Renal cortical epithelial cell (primary cell): ENCODE data around the gene KCNA1. TPM values are rescaled to one million over a fixed set of nuclear protein-coding genes. Genes with fewer than 3 reads are reported as not detected.
"Not testable (repeated sequence)": the region's sequence is repeated elsewhere in the genome, so short reads cannot be mapped to it uniquely, and the experiment has no call there.

Experiments
- DNase-seq: peaks from one replicate; pipeline ENCODE4 v3.0.0-alpha.2; 2011; ENCODE audit warnings: low read depth
- total RNA-seq: library from RNA; depleted of rRNA; stranded (reverse); fragments of >200 nt; gene quantifications from 2 replicates; pipeline ENCODE4 v1.2.3, GENCODE V29; 2014

Gene KCNA1
- not detected in 2 replicates for total RNA-seq

GRCh38 chr12:4909734-4910501 lies at the start of gene KCNA1:
Gene KCNA1, plus strand, starts transcription at chr12:4909905. Its CDS starts 1,474 bp downstream, at chr12:4911379.
- DNase-seq, result no peak

- DNase-seq, result no peak
Observed at GRCh38 chr12:4860741-4861140, 49.0 kb upstream of the KCNA1 start.

GRCh38 chr12:4862809-4863208 lies 46.9 kb upstream of the KCNA1 start:
- no peak for DNase-seq

GRCh38 chr12:4864575-4864974 lies 45.1 kb upstream of the KCNA1 start:
- DNase-seq, result no peak

GRCh38 chr12:4865246-4865645 lies 44.5 kb upstream of the KCNA1 start:
- DNase-seq, result no peak

GRCh38 chr12:4866299-4866698 lies 43.4 kb upstream of the KCNA1 start:
- no peak for DNase-seq

GRCh38 chr12:4867384-4867783 lies 42.3 kb upstream of the KCNA1 start:
- DNase-seq, result no peak

- DNase-seq, result no peak
Observed at GRCh38 chr12:4870423-4870822, 39.3 kb upstream of the KCNA1 start.

GRCh38 chr12:4871514-4871913 lies 38.2 kb upstream of the KCNA1 start:
- DNase-seq, result no peak

- DNase-seq, result no peak
Observed at GRCh38 chr12:4873947-4874346, 35.8 kb upstream of the KCNA1 start.

GRCh38 chr12:4874671-4875070 lies 35.0 kb upstream of the KCNA1 start:
- no peak for DNase-seq

GRCh38 chr12:4879481-4879880 lies 30.2 kb upstream of the KCNA1 start:
- not testable (repeated sequence) for DNase-seq

GRCh38 chr12:4881266-4882064 lies 28.2 kb upstream of the KCNA1 start:
- peak; percentile 59 for DNase-seq

GRCh38 chr12:4891866-4892265 lies 17.8 kb upstream of the KCNA1 start:
- DNase-seq, result no peak

GRCh38 chr12:4892418-4892817 lies 17.3 kb upstream of the KCNA1 start:
- DNase-seq, result no peak

GRCh38 chr12:4894019-4894418 lies 15.7 kb upstream of the KCNA1 start:
- no peak for DNase-seq

- DNase-seq, result no peak
Observed at GRCh38 chr12:4899364-4899763, 10.3 kb upstream of the KCNA1 start.

- no peak for DNase-seq
Observed at GRCh38 chr12:4900327-4900726, 9.4 kb upstream of the KCNA1 start.

- no peak for DNase-seq
Observed at GRCh38 chr12:4905316-4905715, 4.4 kb upstream of the KCNA1 start.

- DNase-seq, result no peak
Observed at GRCh38 chr12:4908684-4909409, 858 bp upstream of the KCNA1 start.

- no peak for DNase-seq
Observed at GRCh38 chr12:4909410-4909733, 333 bp upstream of the KCNA1 start.

- no peak for DNase-seq
Observed at GRCh38 chr12:4910502-4911315, 1.0 kb downstream of the KCNA1 start.
